ENCODE results near the gene CDC42SE1.

CDC42SE1 gene

GRCh38 chr1:151061704-151062103 is 2.3 kb upstream of the CDC42SE1 start:
- DNase-seq (ENCODE audit: low read depth), result no peak
- H3K4me3 ChIP-seq (ENCODE audit: low read depth, low read length), result no peak overlapping the region

GRCh38 chr1:151060657-151061421 is 1.4 kb upstream of the CDC42SE1 start:
- no peak for TF ChIP-seq CTCF (IDR thresholded peaks at IDR 0.05; ENCODE audit: control insufficient read depth, extremely low read depth, insufficient read depth)
- no peak overlapping the region for H3K4me3 ChIP-seq (ENCODE audit: low read depth, low read length)
- DNase-seq (ENCODE audit: low read depth), result no peak

More at GRCh38 chr1:151061704-151062103, 2.3 kb upstream of the CDC42SE1 start:
- TF ChIP-seq CTCF (IDR thresholded peaks at IDR 0.05; ENCODE audit: control insufficient read depth, extremely low read depth, insufficient read depth), result no peak

GRCh38 chr1:151060007-151060656 is 710 bp upstream of the CDC42SE1 start, which contains the start of gene MLLT11:
Gene MLLT11 (plus strand): TSS chr1:151060397. CDS start chr1:151067225, 6,828 bp downstream.
- no peak for TF ChIP-seq CTCF (IDR thresholded peaks at IDR 0.05; ENCODE audit: control insufficient read depth, extremely low read depth, insufficient read depth)
- DNase-seq (ENCODE audit: low read depth), result no peak
- H3K4me3 ChIP-seq (ENCODE audit: low read depth, low read length), result peak within 1 kb of the TSS; percentile 75

- H3K4me3 ChIP-seq (ENCODE audit: low read depth, low read length), result peak overlapping the region; percentile 75
- no peak for TF ChIP-seq CTCF (IDR thresholded peaks at IDR 0.05; ENCODE audit: control insufficient read depth, extremely low read depth, insufficient read depth)
- peak; percentile 79 for DNase-seq (ENCODE audit: low read depth)
These were observed 730 bp downstream of the CDC42SE1 start for GRCh38 chr1:151058692-151059091.

GRCh38 chr1:151056149-151056548 is 3.3 kb downstream of the CDC42SE1 start:
- TF ChIP-seq CTCF (IDR thresholded peaks at IDR 0.05; ENCODE audit: control insufficient read depth, extremely low read depth, insufficient read depth), result no peak
- peak overlapping the region; percentile 40 for H3K4me3 ChIP-seq (ENCODE audit: low read depth, low read length)
- no peak for DNase-seq (ENCODE audit: low read depth)

GRCh38 chr1:151055581-151055980 is 3.8 kb downstream of the CDC42SE1 start:
- DNase-seq (ENCODE audit: low read depth), result no peak
- TF ChIP-seq CTCF (IDR thresholded peaks at IDR 0.05; ENCODE audit: control insufficient read depth, extremely low read depth, insufficient read depth), result no peak
- H3K4me3 ChIP-seq (ENCODE audit: low read depth, low read length), result no peak overlapping the region

Measured in LNCaP clone FGC (cell line).